Measurements from ENCODE around the gene LIG1.
"Not testable (repeated sequence)": the region's sequence is repeated elsewhere in the genome, so short reads cannot be mapped to it uniquely, and the experiment has no call there.

The LIG1 gene

DNA sequence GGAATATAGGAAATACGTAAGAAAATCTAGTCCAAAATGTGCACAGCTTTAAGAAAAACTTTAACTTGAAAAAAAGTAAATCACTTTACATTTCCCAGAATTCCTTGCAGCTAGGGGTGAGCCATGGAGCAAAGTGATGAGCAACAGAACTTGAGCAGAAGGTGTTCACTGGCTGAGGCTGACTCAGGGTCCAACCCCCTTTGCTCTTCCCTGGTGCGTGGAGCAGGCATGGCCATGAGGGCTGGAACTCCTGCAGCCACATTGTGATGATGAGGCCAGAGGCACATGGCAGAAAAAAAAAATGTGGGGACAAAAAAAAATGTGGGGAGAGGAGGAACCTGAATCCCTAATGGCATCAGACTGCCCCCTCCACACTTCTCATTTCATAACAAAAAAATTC, 49.6 kb downstream of the LIG1 start:
- no peak for DNase-seq

DNA sequence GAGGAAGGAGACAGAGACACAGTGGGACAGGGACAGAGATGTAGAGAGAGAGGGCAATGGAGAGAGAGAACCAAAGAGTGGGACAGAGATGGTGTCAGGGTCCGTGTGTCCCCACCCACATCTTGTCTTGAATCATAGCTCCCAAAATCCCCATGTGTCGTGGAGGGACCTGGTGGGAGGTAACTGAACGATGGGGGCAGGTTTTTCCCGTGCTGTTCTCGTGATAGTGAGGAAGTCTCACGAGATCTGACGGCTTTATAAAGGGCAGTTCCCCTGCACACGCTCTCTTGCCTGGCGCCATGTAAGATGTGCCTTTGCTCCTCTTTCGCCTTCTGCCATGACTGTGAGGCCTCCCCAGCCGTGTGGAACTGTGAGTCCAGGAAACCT, 52.0 kb downstream of the LIG1 start:
- no peak for DNase-seq

DNA sequence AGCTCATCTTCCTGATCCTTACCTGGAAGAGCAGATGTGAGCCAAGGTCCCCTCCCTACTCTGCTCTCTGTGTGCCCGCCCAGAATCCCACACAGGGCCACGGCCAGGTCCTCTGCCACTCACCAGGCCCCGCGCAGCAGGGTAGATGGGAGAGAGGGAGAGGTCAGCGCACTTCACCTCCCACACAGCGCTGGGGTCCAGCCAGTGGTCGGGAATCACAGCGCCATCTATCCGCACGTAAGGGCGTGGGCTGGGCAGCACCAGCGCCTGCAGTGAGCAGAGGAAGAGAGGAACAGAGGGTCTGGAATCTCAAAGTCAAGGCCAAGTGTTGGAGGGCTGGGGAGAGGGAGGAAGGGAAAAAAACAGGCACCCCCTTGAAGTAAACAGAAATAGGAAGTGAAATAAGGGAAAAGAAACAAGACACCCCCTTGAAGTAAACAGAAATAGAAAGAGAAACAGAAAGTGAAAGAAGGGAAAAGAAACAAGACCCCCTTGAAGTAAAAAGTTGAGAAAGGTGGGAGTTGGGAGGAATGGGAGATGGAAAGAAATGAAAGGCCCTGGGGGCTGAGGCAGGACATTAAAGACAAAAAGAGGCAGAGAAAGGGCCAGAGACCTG, 52.5 kb downstream of the LIG1 start:
- DNase-seq, result no peak

DNA sequence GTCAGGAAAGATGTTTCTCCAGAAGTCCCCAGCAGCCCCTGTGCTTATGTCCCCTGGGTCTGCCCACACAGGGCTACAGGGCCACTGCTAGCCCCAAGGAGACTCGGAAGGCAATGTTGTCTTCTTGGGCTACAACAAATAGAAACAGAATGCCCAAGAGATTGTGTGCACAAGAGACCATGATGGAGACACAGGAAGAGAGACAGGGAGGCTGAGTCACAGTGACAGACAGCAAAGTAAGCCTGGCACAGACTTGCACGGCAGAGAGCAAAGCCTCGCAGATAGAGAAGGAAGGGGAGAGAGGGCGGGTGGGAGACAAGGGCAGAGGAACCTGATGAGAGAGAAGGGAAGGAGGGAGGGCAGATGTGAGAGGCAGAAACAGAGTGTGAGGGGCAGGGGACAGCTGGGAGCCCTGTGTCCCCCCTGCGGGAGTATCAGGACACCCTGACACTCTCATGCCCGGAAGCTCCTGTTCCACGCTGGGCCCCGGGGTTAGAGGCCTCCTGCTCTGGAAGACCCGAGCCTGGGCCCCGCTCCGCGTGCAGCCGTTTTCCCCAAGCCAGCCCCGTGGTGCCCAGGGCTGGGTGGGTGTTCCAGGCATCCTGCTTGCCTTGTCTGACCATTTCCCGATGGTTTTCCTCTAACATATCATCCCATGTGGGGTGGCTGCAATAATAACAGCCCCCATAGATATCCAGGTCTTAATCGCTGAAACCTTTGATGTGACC, 56.8 kb downstream of the LIG1 start:
- DNase-seq, result no peak

DNA sequence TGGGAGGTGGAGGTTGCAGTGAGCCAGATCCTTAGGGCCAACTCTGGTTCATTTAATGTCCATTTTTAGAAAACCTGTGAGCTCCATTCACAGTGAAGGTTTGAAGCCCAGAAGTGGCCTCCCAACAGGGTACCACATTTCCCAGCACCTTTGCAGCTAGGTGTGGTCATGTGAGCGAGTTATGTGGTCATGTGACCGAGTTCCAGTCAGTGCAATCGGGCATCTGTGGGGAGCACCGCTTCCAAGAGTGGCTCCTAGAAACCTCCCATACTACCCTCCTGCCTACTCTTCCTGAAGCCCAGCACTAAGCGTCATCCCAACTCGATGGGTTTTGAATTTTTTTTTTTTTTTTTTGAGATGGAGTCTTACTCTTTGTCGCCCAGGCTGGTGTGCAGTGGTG, 58.9 kb downstream of the LIG1 start:
- no peak for DNase-seq

DNA sequence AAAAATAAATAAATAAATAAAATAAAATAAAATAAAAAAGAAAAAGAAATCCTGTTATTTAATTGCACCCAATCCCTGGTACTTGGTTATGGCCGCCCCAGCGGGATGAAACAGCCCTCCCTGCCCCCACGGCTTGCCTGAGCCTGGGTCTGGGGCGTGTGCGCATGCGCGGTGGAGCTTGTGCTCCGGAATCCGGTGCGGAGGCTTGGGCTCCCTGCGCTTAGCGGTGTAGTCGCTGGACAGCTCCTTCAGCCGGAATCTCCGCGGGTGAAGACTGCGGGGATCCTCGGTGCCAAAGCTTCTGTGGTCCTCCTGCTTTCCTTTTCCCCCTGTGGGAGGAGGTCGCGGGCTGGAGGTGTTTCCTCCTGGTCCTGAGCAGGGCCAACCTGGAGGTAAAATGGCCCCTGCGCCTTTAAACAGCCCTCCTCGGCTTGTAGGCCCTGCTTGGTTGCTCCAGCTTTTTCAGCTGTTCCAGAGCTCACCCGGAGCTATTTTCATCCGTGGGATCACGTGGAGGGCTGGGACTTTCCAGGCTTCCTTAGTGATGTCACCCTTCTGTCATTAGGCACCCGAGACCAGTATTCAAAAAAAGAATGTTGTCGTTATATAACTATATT, 59.7 kb downstream of the LIG1 start, which contains the start of gene PLA2G4C:
TSS of gene PLA2G4C (minus strand) at position 468 of the 617 bp plus-strand sequence. CDS start 4,288 bp downstream, outside the sequence.
- DNase-seq, result peak; percentile 88

DNA sequence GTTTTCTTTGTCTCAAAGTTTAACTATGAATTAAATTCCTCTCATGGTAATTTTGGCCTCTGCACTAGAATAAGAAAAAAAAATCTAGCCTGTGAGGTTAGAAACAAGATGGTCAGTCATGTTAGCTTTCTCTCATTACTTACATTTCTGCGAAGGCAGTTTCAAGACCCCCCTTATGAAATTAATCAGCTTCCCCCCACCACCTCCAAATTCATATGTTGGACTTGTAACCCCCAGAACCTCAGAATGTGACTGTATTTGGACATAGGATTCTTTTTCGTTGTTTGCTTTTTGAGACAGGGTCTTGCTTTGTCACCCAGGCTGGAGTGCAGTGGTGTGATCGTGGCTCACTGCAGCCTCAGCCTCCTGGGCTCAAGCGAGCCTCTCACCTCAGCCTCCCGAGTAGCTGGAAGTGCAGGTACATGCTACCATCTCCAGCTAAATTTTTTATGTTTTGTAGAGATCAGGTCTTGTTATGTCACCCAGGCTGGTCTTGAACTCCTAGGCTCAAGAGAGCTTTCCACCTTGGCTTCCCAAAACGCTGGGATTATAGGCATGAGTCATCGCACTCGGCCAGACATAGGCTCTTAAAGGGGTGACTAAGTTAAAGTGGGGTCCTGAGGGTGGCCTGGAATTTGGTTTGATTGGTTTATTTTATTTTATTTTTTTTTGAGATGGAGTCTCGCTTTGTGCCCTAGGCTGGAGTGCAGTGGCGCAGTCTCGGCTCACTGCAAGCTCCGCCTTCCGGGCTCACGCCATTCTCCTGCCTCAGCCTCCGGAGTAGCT, 61.0 kb downstream of the LIG1 start:
- DNase-seq, result no peak

DNA sequence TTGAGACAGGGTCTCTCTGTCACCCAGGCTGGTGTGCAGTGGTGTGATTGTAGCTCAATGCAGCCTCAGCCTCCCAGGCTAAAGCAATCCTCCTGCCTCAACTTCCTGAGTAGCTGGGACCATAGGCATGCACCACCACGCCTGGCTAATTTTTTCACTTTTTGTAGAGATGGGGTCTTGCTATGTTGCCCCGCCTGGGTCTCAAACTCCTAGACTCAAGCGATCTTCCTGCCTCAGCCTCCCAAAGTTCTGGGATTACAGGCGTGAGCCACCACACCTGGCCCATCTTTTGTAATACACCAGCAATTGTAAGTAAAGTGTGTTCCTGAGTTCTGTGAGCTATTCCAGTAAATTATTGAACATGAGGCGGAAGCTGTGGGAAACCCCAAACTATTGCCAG, 66.2 kb downstream of the LIG1 start:
- no peak for DNase-seq

DNA sequence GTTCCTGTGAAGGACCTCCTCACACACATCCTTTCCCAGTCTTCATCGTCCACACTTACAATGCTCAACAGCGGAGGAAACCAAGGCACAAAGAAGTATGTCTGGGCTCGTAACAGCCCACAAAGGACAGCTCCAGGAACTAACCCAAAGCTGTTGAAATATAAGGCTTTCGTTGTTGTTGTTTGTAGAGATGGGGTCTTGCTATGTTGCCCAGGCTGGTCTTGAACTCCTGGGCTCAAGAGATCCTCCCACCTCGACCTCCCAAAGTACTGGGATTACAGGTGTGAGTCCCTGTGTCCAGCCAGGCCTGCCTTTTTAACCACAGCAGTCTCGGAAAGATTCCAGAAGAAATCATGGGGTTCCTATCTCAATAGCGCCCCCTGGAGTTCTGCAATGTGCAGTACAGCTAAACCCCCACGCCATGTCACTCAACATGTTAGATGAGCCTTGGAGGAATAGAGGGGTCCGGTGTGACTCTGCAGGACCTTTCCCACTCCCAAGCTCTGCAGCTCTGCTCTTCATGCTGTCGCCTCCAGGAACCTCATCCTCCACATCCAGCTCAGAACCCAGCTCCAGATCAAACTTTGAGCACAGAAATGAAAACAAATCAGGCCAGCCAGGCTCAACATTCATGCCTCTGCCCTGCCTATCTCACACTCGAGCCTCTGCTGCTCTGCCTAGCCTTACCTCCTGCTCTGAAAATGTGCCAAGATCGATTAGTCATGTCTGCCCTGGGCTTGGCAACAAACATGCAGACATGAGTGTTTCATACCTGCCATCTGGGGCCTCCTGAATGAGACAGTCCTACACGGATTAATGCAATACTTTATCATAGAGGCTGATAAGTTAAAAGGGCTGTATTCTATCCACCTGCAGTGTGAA, 67.0 kb downstream of the LIG1 start:
- DNase-seq, result peak; percentile 58

DNA sequence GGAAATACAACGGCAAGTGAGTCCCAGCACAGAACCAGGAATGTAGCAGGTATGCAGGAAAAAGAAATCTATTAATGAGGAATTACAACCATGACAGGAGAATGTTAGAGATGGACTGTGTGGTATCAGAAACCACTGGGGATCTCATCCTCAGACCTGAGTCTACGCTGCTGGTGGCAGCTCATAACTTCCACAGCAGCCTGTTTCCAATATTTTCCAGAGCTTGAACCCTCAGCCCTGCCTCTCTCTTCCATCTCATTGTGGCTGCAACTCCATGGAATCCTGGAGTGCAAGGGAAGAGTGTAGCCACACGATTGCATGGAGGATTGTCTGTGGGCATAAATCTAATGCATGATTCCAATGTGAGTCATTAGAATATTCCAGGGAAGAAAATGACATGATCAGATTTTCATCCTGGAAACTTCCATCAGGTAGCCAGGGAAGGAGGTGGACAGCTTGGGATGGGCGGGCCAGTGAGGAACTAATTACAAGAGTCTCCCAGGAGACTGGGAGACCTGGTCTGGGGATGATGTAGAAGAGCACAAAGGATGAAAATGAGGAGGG, 74.5 kb downstream of the LIG1 start:
- peak; percentile 89 for DNase-seq

DNA sequence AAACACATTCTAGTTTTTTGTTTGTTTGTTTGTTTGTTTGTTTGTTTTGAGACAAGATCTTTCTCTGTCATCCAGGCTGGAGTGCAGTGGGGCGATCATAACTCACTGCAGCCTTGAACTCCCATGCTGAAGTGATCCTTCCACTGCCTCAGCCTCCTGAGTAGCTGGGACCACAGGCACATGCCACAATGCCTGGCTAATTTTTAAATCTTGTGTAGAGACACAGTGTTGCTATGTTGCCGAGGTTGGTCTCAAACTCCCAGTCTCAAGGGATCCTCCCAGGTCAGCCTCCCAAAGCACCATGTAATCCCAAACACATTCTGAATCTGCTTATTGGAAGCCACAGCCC, 75.3 kb downstream of the LIG1 start:
- DNase-seq, result no peak

DNA sequence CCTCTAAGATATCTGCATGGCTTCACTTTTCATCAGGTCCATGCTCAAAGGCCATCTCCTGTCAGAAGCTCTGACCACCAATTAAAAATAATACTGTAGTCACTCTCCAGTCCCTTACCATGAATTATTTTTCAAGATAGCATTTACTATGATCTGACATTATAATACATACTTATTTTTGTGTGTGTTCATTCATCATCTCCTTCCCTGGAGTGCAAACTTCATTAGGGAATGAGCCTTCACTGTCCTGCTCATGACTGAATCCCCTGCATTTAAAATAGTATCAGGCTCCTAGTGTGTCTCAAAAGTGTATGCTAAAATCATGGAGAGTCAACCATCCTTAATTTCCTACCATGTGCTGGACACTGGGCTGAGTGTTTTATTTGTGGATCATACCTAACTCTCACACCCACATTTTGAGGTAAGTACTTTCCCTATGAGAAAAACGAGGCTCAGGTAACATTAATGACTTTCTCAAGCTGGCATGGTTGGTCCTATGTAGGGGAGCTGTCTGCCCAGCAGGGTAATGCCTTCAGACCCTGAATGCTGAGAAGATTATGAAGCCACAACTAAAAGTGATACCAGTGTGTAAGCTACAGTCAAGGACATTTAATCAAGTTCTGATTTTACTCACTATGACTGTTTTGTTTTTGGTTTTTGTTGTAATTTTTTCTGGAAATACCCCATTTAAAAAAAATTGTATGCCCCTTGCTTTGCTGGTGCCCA, 75.9 kb downstream of the LIG1 start:
- no peak for DNase-seq

DNA sequence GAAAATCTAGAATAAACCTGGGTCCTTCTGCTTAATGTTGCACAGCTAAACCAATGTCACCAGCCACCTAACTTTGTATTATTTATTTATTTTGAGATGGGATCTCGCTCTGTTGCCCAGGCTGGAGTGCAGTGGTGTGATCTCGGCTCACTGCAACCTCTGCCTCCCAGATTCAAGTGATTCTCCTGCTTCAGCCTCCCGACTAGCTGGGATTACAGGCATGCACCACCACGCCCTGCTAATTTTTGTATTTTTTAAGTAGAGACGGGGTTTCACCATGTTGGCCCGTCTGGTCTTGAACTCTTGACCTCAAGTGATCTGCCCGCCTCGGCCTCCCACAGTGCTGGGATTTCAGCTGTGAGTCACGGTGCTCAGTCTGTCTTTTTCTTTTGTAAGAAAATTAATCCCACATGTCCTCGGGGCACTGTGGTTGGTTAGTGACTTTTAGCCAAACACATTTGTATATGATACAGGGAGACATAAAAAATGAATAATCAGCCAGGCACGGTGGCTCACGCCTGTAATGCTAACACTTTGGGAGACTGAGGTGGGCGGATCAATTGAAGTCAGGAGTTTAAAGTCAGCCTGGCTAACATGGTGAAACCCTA, 78.9 kb downstream of the LIG1 start:
- peak; percentile 98 for DNase-seq

DNA sequence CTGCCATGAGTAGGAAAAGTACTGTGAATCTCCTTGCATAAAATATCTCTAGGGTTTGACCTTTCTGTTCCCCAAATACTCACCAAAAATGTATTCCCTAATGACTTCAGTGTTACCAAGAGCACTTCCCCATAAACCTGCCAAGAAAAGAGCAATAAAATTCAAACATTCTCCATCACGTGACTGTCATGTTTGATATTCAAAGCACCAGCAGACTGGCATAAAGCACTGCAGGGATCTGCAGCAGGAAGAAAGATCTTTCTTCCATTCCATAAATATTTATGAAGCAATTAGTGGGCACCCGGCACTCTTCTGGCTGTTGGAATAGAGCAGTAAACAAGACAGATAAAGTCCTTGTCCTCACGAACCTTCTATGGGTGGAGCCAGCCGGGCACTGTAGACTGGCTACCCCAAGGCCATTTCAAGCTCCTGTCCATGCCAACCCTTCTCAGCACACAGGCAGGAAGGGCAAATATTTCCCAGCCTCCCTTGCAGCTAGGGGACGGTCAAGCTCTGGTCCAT, 79.8 kb downstream of the LIG1 start:
- peak; percentile 42 for DNase-seq

DNA sequence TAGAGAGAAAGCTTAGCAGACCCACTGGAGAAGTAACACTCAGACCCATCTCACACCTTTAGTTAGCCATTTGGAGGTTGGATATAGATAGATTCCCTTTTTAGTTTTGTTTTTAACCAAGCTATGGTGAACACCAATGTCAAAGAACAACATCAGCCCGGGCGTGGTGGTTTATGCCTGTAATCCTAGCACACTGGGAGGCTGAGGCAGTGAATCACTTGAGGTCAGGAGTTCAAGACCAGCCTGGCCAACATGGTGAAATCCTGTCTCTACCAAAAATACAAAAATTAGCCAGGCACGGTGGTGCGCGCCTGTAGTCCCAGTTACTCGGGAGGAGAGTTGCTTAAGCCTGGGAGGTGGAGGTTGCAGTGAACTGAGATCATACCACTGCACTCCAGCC, 81.2 kb downstream of the LIG1 start:
- not testable (repeated sequence) for DNase-seq

DNA sequence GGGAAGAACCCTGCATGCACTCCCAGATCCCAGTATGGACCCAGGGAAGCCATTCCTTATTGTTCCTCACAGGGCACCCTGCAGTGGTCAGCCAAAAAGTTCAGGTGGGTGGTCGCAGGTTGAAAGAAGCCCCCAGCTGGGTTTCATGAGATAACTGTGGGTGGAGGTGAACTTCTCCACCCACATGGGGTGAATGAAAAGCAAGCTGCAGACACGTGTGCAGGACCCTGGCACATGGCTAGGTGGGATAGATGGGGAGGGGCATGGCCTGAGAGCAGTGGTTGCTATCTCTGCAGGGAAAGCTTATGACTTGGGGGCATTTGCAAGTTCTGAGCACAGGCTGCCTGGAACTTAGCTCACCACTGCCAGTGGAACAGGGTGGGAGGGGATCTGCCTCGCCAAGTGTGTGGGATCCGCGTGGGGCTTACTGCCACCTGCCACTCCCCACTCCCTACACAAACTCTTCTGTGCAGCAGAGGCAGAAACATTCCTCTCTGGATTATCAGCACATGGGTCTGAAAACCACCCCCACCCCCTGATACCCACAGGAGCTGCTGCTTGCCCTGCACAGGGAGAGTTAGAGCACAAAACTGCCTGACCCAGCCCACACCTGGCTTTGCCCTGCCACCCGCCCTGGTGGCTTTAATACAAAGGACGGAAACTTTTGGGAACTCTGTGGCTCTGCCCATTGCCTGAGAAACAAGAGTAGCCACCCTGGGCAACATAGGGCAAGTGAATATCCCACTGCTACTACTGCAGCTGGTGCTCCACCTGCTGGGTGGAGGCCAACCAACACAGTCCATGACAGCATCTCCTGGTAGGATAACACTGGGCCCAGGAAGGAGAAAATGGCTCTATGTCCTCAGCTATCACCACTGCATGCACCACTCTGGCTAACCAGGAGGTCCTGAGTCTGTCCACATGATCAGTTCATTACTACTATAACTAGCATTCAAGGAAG, 84.0 kb downstream of the LIG1 start:
- DNase-seq, result no peak

DNA sequence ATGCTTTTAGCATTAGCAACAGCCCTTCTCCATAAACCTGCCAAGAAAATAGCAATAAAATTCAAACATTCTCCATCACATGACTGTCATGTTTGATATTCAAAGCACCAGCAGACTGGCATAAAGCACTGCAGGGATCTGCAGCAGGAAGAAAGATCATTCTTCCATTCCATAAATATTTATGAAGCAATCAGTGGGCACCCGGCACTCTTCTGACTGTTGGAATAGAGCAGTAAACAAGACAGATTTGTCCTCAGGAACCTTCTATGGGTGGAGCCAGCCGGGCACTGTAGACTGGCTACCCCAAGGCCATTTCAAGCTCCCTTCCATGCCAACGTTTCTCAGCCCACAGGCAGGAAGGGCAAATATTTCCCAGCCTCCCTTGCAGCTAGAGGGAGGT, 85.1 kb downstream of the LIG1 start:
- DNase-seq, result no peak

DNA sequence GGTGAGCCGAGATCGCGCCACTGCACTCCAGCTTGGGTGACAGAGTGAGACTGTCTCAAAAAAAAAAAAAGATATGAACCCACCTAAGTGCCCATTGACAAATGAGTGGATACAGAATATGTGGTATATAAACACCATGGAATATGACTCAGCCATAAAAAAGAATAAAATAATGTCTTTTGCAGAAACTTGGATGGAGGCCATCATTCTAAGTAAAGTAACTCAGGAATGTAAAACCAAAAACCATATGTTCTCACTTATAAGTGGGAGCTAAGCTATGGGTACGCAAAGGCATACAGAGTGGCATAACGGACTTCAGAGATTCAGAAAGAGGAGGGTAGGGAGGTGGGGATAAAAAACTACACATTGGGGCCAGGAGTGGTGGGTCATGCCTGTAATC, 89.0 kb downstream of the LIG1 start:
- peak; percentile 50 for DNase-seq

DNA sequence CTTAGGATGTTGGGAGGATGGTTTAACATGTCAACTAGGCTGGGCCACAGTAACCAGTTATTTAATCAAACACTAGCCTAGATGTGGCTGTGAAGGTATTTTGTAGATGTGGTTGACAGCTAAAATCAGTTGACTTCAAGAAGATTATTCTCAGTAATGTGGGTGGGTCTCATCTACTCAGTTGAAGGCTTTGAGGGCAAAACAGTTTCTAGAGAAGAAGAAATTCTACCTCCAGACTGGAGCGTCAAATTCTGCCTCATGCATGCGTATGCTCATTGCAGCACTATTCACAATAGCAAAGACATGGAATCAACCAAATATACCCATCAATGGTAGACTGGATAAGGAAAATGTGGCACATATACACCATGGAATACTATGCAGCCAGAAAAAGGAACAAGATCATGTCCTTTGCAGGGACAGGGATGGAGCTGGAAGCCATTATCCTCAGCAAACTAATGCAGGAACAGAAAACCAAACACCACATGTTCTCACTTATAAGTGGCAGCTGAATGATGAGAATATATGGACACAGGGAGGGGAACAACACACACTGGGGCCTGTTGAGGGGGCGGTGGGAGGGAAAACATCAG, 99.9 kb downstream of the LIG1 start:
- not testable (repeated sequence) for DNase-seq
